ENCODE results near the gene NTM. TPM values are rescaled to one million over a fixed set of nuclear protein-coding genes. Genes with fewer than 3 reads are reported as not detected.

Gene NTM
- total RNA-seq, 2 experiments from 2014 or later, result not detected

GRCh38 chr11:131618201-131618600 is 247.8 kb downstream of the NTM start:
- TF ChIP-seq CTCF (IDR thresholded peaks at IDR 0.05), result no peak
- no peaks in the 10 kb centered on the region for H3K36me3 Mint-ChIP-seq (ENCODE audit: low read depth)
- POLR2A ChIA-PET, result no interaction called here
- intact Hi-C loops (cut with micrococcal nuclease), result no loop called here
- no peaks in the 10 kb centered on the region for H3K9me3 Mint-ChIP-seq
- DNase-seq (no peak), ATAC-seq (no peak)
- H3K27me3 Mint-ChIP-seq, result peaks cover 1% of the 10 kb centered on the region
- no peak overlapping the region for H3K27ac Mint-ChIP-seq
- no peak overlapping the region for H3K4me3 Mint-ChIP-seq
- CTCF ChIA-PET, result no interaction called here
- no peaks in the 10 kb centered on the region for H3K4me1 Mint-ChIP-seq (ENCODE audit: low read depth)

- ATAC-seq (no peak), DNase-seq (no peak)
- CTCF ChIA-PET, result no interaction called here
- no peak overlapping the region for H3K27ac Mint-ChIP-seq
- POLR2A ChIA-PET, result no interaction called here
- TF ChIP-seq CTCF (IDR thresholded peaks at IDR 0.05), result no peak
- no peaks in the 10 kb centered on the region for H3K9me3 Mint-ChIP-seq
- no peaks in the 10 kb centered on the region for H3K36me3 Mint-ChIP-seq (ENCODE audit: low read depth)
- intact Hi-C loops (cut with micrococcal nuclease), result no loop called here
- no peaks in the 10 kb centered on the region for H3K4me1 Mint-ChIP-seq (ENCODE audit: low read depth)
- no peak overlapping the region for H3K4me3 Mint-ChIP-seq
- H3K27me3 Mint-ChIP-seq, result peaks cover 3% of the 10 kb centered on the region
These were observed 251.8 kb downstream of the NTM start for GRCh38 chr11:131622193-131622592.

GRCh38 chr11:131624531-131624930 is 254.1 kb downstream of the NTM start:
- Mint-ChIP-seq H3K9me3 (no peaks in the 10 kb centered on the region), H3K4me1 (ENCODE audit: low read depth) (no peaks in the 10 kb centered on the region), H3K36me3 (ENCODE audit: low read depth) (no peaks in the 10 kb centered on the region), H3K27me3 (peaks cover 8% of the 10 kb centered on the region), H3K4me3 (no peak overlapping the region), H3K27ac (no peak overlapping the region)
- POLR2A ChIA-PET, result no interaction called here
- intact Hi-C loops (cut with micrococcal nuclease), result no loop called here
- DNase-seq (no peak), ATAC-seq (no peak)
- TF ChIP-seq CTCF (IDR thresholded peaks at IDR 0.05), result no peak
- CTCF ChIA-PET, result interaction anchor here (1.0 kb wide), 1 partner anchor 50 kb away, joined by 4 read pairs; no protein-coding TSS in a partner anchor

GRCh38 chr11:131626788-131627187 is 256.4 kb downstream of the NTM start:
- TF ChIP-seq CTCF (IDR thresholded peaks at IDR 0.05), result no peak
- no peaks in the 10 kb centered on the region for H3K4me1 Mint-ChIP-seq (ENCODE audit: low read depth)
- H3K27me3 Mint-ChIP-seq, result peaks cover 8% of the 10 kb centered on the region
- ATAC-seq, result no peak
- no peak overlapping the region for H3K4me3 Mint-ChIP-seq
- H3K9me3 Mint-ChIP-seq, result no peaks in the 10 kb centered on the region
- intact Hi-C loops (cut with micrococcal nuclease), result no loop called here
- ChIA-PET POLR2A (no interaction called here), CTCF (no interaction called here)
- no peaks in the 10 kb centered on the region for H3K36me3 Mint-ChIP-seq (ENCODE audit: low read depth)
- DNase-seq, result no peak
- no peak overlapping the region for H3K27ac Mint-ChIP-seq

- no peak for TF ChIP-seq CTCF (IDR thresholded peaks at IDR 0.05)
- ChIA-PET POLR2A (no interaction called here), CTCF (no interaction called here)
- no peaks in the 10 kb centered on the region for H3K36me3 Mint-ChIP-seq (ENCODE audit: low read depth)
- no peaks in the 10 kb centered on the region for H3K9me3 Mint-ChIP-seq
- no peak for ATAC-seq
- H3K4me1 Mint-ChIP-seq (ENCODE audit: low read depth), result no peaks in the 10 kb centered on the region
- peaks cover 8% of the 10 kb centered on the region for H3K27me3 Mint-ChIP-seq
- intact Hi-C loops (cut with micrococcal nuclease), result no loop called here
- no peak for DNase-seq
- no peak overlapping the region for H3K27ac Mint-ChIP-seq
- no peak overlapping the region for H3K4me3 Mint-ChIP-seq
These were observed 258.3 kb downstream of the NTM start for GRCh38 chr11:131628739-131629138.
